Hepatocyte (in vitro differentiated cells): ENCODE measurements around the gene KIF13A. TPM values are rescaled to one million over a fixed set of nuclear protein-coding genes. Genes with fewer than 3 reads are reported as not detected.

Source experiments
- DNase-seq: peaks from one replicate; pipeline ENCODE4 v3.0.0-alpha.2; 2016; ENCODE audit warnings: low spot score
- H2AFZ ChIP-seq: fragments of 200-600 bp; sonication (generic); 2 replicates; pipeline ENCODE4 v1.6.0; 2016; ENCODE audit warnings: antibody characterized with exemption, mild to moderate bottlenecking
- H3K27ac ChIP-seq: fragments of 200-600 bp; sonication (generic); 2 replicates; pipeline ENCODE4 v1.5.1; 2016; ENCODE audit warnings: mild to moderate bottlenecking
- H3K27me3 ChIP-seq: fragments of 200-600 bp; sonication (generic); 2 replicates; pipeline ENCODE4 v1.6.1; 2016
- H3K36me3 ChIP-seq: fragments of 200-600 bp; sonication (generic); replicated peaks from 2 replicates; pipeline ENCODE4 v1.5.1; 2016; ENCODE audit warnings: low read depth; ENCODE audit not compliant: insufficient read depth
- H3K4me1 ChIP-seq: fragments of 200-600 bp; sonication (generic); 2 replicates; pipeline ENCODE4 v1.5.1; 2016; ENCODE audit warnings: mild to moderate bottlenecking, moderate library complexity; ENCODE audit not compliant: insufficient read depth
- H3K4me2 ChIP-seq: fragments of 200-600 bp; sonication (generic); 2 replicates; pipeline ENCODE4 v1.6.0; 2016
- H3K4me3 ChIP-seq: fragments of 200-600 bp; sonication (generic); 2 replicates; pipeline ENCODE4 v1.5.1; 2016; ENCODE audit warnings: mild to moderate bottlenecking
- H3K79me2 ChIP-seq: fragments of 200-600 bp; sonication (generic); 2 replicates; pipeline ENCODE4 v1.6.0; 2017; ENCODE audit warnings: mild to moderate bottlenecking
- H3K9me2 ChIP-seq: fragments of 200-600 bp; sonication (generic); replicated peaks from 2 replicates; pipeline ENCODE4 v1.6.0; 2017; ENCODE audit warnings: mild to moderate bottlenecking; ENCODE audit not compliant: insufficient read depth
- H3K9me3 ChIP-seq: fragments of 200-600 bp; sonication (generic); 2 replicates; pipeline ENCODE4 v1.5.1; 2016; ENCODE audit warnings: low read depth, mild to moderate bottlenecking
- H4K20me1 ChIP-seq: fragments of 200-600 bp; sonication (generic); 2 replicates; pipeline ENCODE4 v1.6.0; 2016; ENCODE audit warnings: mild to moderate bottlenecking; ENCODE audit not compliant: insufficient read depth, poor library complexity, severe bottlenecking
- CTCF ChIP-seq: fragments of 200-600 bp; sonication (generic); IDR thresholded peaks from 2 replicates; pipeline ENCODE4 v1.5.1; 2016; ENCODE audit warnings: antibody characterized with exemption, mild to moderate bottlenecking; ENCODE audit not compliant: poor library complexity
- EZH2 ChIP-seq: fragments of 200-600 bp; sonication (generic); IDR thresholded peaks from 2 replicates; pipeline ENCODE4 v1.6.1; 2016; ENCODE audit warnings: antibody characterized with exemption, mild to moderate bottlenecking, borderline replicate concordance
- EZH2phosphoT487 ChIP-seq: fragments of 200-600 bp; sonication (generic); IDR thresholded peaks from one replicate; pipeline ENCODE4 v1.6.1; 2018; ENCODE audit warnings: antibody characterized with exemption, mild to moderate bottlenecking, low read depth, moderate library complexity; ENCODE audit not compliant: unreplicated experiment, severe bottlenecking
- WGBS: methylation state at CpG from one replicate; pipeline ENCODE4 v1.1.6; 2016; ENCODE audit warnings: low lambda C conversion rate; ENCODE audit errors: missing lambda C conversion rate; 5-methylcytosine and 5-hydroxymethylcytosine counted together
- polyA plus RNA-seq: library from polyadenylated mRNA; unstranded; fragments of >200 nt; fragmentation: Nextera tagmentation; extraction: Ambion mirVana; gene quantifications from 2 replicates; pipeline ENCODE4 v1.2.1, GENCODE V29; 2016
- small RNA-seq: library from RNA; depleted of rRNA; stranded (forward); fragments of <200 nt; gene quantifications from one replicate; pipeline ENCODE3, GENCODE V24; 2014
- total RNA-seq: library from RNA; depleted of rRNA; stranded (reverse); fragments of >200 nt; gene quantifications from 2 replicates; pipeline ENCODE4 v1.2.3, GENCODE V29; 2014

KIF13A gene
- total and polyA plus RNA-seq, 2 experiments from 2014 or later, result 13.0 to 27.9 TPM

GRCh38 chr6:17710331-17710730, 277.1 kb downstream of the KIF13A start:
- no peaks in the 10 kb centered on the region for H3K9me2 ChIP-seq
- TF ChIP-seq CTCF, result no peak
- H4K20me1 ChIP-seq, result no peaks in the 10 kb centered on the region
- H3K36me3 ChIP-seq, result no peaks in the 10 kb centered on the region
- H3K79me2 ChIP-seq, result peaks cover 7% of the 10 kb centered on the region
- no peak overlapping the region for H3K27ac ChIP-seq
- WGBS, result 75% methylated on average over 3 of the region's 3 CpGs
- H3K9me3 ChIP-seq, result no peaks in the 10 kb centered on the region
- H3K4me1 ChIP-seq, result peaks cover 11% of the 10 kb centered on the region
- H3K4me3 ChIP-seq, result no peak overlapping the region
- no peak for DNase-seq
- H3K27me3 ChIP-seq, result no peaks in the 10 kb centered on the region
- H2AFZ ChIP-seq, result no peak overlapping the region
- no peak overlapping the region for H3K4me2 ChIP-seq

- H2AFZ ChIP-seq, result no peak overlapping the region
- H3K27me3 ChIP-seq, result no peaks in the 10 kb centered on the region
- no peak overlapping the region for H3K4me3 ChIP-seq
- peaks cover 7% of the 10 kb centered on the region for H3K4me1 ChIP-seq
- no peak for DNase-seq
- H3K79me2 ChIP-seq, result peaks cover 16% of the 10 kb centered on the region
- H3K9me3 ChIP-seq, result no peaks in the 10 kb centered on the region
- no peak overlapping the region for H3K4me2 ChIP-seq
- peaks cover 8% of the 10 kb centered on the region for H4K20me1 ChIP-seq
- H3K9me2 ChIP-seq, result no peaks in the 10 kb centered on the region
- no peaks in the 10 kb centered on the region for H3K36me3 ChIP-seq
- WGBS, result 92% methylated on average over 2 of the region's 2 CpGs
- TF ChIP-seq EZH2phosphoT487 (no peak), CTCF (no peak), EZH2 (no peak)
- no peak overlapping the region for H3K27ac ChIP-seq
Measured at GRCh38 chr6:17709476-17709875, 278.0 kb downstream of the KIF13A start.

Small RNAs within 50 kb of the gene (small RNA-seq; reads per million reads assigned to genes)
- not detected for gene RF00019
- 16.4 reads per million, percentile 96 among the genes with 10 or more reads in this experiment for gene RNA5SP204

Other genes starting within 250 kb of the KIF13A start
- 0.84 and 1.5 TPM in 2 replicates for gene NHLRC1, start 135.0 kb upstream of the KIF13A start, total RNA-seq
- 0.99 and 1.6 TPM in 2 replicates for gene NHLRC1, start 135.0 kb upstream of the KIF13A start, polyA plus RNA-seq
- 12.9 and 15.5 TPM in 2 replicates for gene TPMT, start 167.4 kb upstream of the KIF13A start, total RNA-seq
- 10.0 and 10.5 TPM in 2 replicates for gene TPMT, start 167.4 kb upstream of the KIF13A start, polyA plus RNA-seq
- 7.8 and 9.1 TPM in 2 replicates for gene KDM1B, start 167.8 kb upstream of the KIF13A start, total RNA-seq
- gene KDM1B, start 167.8 kb upstream of the KIF13A start, polyA plus RNA-seq, result 4.8 and 5.9 TPM in 2 replicates